PC-9 (cell line): ENCODE data around the gene ENKUR. TPM values are rescaled to one million over a fixed set of nuclear protein-coding genes. Genes with fewer than 3 reads are reported as not detected.

Experiments used
- BruUV-seq: library from RNA; stranded (reverse); fragments of 400-500 nt; replicated peaks from 2 replicates; lab custom pipeline; 2021; lab: Mats Ljungman, UMichigan
- CTCF ChIA-PET: fragments of 300-600 bp; sonication (Branson Sonifier 250); formaldehyde crosslinking; loops from one replicate; lab custom pipeline; 2022; ENCODE audit warnings: antibody characterized with exemption; lab: Charles Lee
- POLR2A ChIA-PET: fragments of 300-600 bp; sonication (Branson Sonifier 250); formaldehyde crosslinking; loops from one replicate; lab custom pipeline; 2022; ENCODE audit warnings: antibody characterized with exemption; ENCODE audit not compliant: unreplicated experiment; lab: Charles Lee
- DNase-seq, 2 experiments: peaks; one replicate each; pipeline versions ENCODE4 v3.0.0 to v3.0.0-alpha.2; 2015 to 2022; ENCODE audit warnings: mixed read lengths in 1 of 2
- H2AFZ ChIP-seq: fragments of 200-600 bp; sonication (generic); 2 replicates; pipeline ENCODE4 v1.8.1; 2017; ENCODE audit warnings: antibody characterized with exemption
- H3F3A ChIP-seq: fragments of 200-600 bp; sonication (generic); 2 replicates; pipeline ENCODE4 v1.8.1; 2017; ENCODE audit warnings: antibody characterized with exemption, mild to moderate bottlenecking, low read depth; ENCODE audit not compliant: insufficient read depth
- H3K27ac ChIP-seq: fragments of 200-600 bp; sonication (generic); 2 replicates; pipeline ENCODE4 v1.6.1; 2016; ENCODE audit warnings: mixed run types
- H3K27me3 ChIP-seq: fragments of 200-600 bp; sonication (generic); 2 replicates; pipeline ENCODE4 v1.6.1; 2016; ENCODE audit warnings: low read depth, mixed run types; ENCODE audit not compliant: insufficient read depth
- H3K36me3 ChIP-seq: fragments of 200-600 bp; sonication (generic); 2 replicates; pipeline ENCODE4 v1.6.1; 2016; ENCODE audit warnings: low read depth, mixed run types
- H3K4me1 ChIP-seq: fragments of 200-600 bp; sonication (generic); replicated peaks from 2 replicates; pipeline ENCODE4 v1.6.1; 2016; ENCODE audit warnings: mixed run types; ENCODE audit not compliant: insufficient read depth
- H3K4me2 ChIP-seq: fragments of 200-600 bp; sonication (generic); 2 replicates; pipeline ENCODE4 v1.6.1; 2017; ENCODE audit warnings: mixed run types
- H3K4me3 ChIP-seq: fragments of 200-600 bp; sonication (generic); 2 replicates; pipeline ENCODE4 v1.6.1; 2016; ENCODE audit warnings: mixed run types
- H3K79me2 ChIP-seq: fragments of 200-600 bp; sonication (generic); 2 replicates; pipeline ENCODE4 v1.6.1; 2017; ENCODE audit warnings: low read depth, mixed run types
- H3K9me2 ChIP-seq: fragments of 200-600 bp; sonication (generic); 2 replicates; pipeline ENCODE4 v1.8.1; 2017; ENCODE audit warnings: mild to moderate bottlenecking; ENCODE audit not compliant: insufficient read depth
- H3K9me3 ChIP-seq: fragments of 200-600 bp; sonication (generic); 2 replicates; pipeline ENCODE4 v1.8.1; 2016; ENCODE audit warnings: low read depth; ENCODE audit not compliant: insufficient read depth
- H4K20me1 ChIP-seq: fragments of 200-600 bp; sonication (generic); 2 replicates; pipeline ENCODE4 v1.8.1; 2017; ENCODE audit not compliant: insufficient read depth
- EZH2 ChIP-seq: fragments of 200-600 bp; sonication (generic); IDR thresholded peaks from 2 replicates; pipeline ENCODE4 v1.8.0; 2017; ENCODE audit warnings: antibody characterized with exemption, low read depth
- intact Hi-C: fragments of 100-400 bp; cut with micrococcal nuclease; formaldehyde crosslinking; loops from one replicate; pipeline ENCODE4 v1.10.0; 2022; ENCODE audit not compliant: unreplicated experiment
- total RNA-seq: library from RNA; stranded (reverse); gene quantifications from 2 replicates; pipeline ENCODE4 v1.2.3, GENCODE V29; 2021
- TF ChIP-seq, protein P1 (sequence below): fragments of 200-600 bp; sonication (generic); conservative IDR thresholded peaks from 2 replicates; pipeline ENCODE4 v1.6.1; 2017; ENCODE audit warnings: mixed run types, antibody characterized with exemption, mild to moderate bottlenecking, moderate library complexity

Gene ENKUR
- total RNA-seq, 1 experiment from 2014 or later: 1.0 TPM

DNA sequence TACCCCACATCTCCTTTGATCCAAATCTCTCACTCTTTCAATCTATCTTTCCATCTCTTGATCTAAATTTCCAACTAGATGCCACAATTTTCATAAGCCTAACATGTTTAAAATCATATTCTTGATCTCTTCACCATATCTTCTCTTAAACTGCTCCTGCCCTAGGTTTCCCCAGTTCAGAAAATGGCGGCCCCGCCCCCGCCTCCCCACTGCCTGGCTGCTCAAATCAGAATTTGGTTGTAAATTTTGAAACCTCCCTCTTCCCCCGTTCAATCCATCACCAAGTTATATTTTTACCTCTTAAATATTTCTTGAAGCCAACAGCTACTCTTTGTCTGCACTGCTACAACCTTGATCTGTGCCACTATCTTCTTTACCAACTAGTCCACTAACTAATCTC is 36.3 kb downstream of the ENKUR start:
- Histone ChIP-seq H3K36me3 (no peaks in the 10 kb centered on the region), H3K27me3 (no peaks in the 10 kb centered on the region), H4K20me1 (no peaks in the 10 kb centered on the region), H2AFZ (no peak overlapping the region), H3F3A (no peaks in the 10 kb centered on the region), H3K27ac (no peak overlapping the region), H3K4me1 (no peaks in the 10 kb centered on the region), H3K4me2 (no peak overlapping the region), H3K9me3 (no peaks in the 10 kb centered on the region), H3K79me2 (no peaks in the 10 kb centered on the region), H3K9me2 (no peaks in the 10 kb centered on the region; the same call in 1 of the 2 replicates), H3K4me3 (no peak overlapping the region)
- TF ChIP-seq EZH2: no peak
- TF ChIP-seq, protein P1, sequence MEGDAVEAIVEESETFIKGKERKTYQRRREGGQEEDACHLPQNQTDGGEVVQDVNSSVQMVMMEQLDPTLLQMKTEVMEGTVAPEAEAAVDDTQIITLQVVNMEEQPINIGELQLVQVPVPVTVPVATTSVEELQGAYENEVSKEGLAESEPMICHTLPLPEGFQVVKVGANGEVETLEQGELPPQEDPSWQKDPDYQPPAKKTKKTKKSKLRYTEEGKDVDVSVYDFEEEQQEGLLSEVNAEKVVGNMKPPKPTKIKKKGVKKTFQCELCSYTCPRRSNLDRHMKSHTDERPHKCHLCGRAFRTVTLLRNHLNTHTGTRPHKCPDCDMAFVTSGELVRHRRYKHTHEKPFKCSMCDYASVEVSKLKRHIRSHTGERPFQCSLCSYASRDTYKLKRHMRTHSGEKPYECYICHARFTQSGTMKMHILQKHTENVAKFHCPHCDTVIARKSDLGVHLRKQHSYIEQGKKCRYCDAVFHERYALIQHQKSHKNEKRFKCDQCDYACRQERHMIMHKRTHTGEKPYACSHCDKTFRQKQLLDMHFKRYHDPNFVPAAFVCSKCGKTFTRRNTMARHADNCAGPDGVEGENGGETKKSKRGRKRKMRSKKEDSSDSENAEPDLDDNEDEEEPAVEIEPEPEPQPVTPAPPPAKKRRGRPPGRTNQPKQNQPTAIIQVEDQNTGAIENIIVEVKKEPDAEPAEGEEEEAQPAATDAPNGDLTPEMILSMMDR: no peak
- BruUV-seq: no TSS peak
- DNase-seq: no peak
- ChIA-PET POLR2A (no interaction called here), CTCF (no interaction called here)
- intact Hi-C loops: no loop called here

DNA sequence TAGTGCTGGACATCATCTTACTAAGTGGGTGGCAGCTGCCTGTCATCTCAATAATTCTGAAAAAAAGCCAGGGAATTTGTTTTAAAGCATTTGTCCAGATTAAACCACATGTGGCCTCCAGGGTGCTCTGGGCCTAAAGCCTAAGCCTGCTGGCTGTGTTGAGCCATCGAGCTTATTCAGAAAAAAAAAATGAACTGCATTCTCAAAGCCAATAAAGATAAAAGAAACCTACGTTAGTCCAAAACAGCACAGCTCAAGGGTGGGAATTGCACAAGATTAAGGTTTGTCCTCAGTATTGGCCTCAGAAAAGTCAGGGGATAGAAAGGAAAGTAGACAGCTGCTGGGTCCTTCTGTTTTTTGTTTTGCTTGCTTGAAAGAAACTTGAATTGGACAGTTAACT is 41.0 kb downstream of the ENKUR start:
- no peak for TF ChIP-seq EZH2
- ChIA-PET CTCF (no interaction called here), POLR2A (no interaction called here)
- intact Hi-C loops: no loop called here
- H3F3A ChIP-seq: no peaks in the 10 kb centered on the region
- H3K27me3 ChIP-seq: no peaks in the 10 kb centered on the region
- H3K4me3 ChIP-seq: no peak overlapping the region
- no peaks in the 10 kb centered on the region for H3K9me3 ChIP-seq
- no peaks in the 10 kb centered on the region for H3K9me2 ChIP-seq
- H2AFZ ChIP-seq: no peak overlapping the region
- BruUV-seq: no TSS peak
- no peak overlapping the region for H3K4me2 ChIP-seq
- no peak overlapping the region for H3K27ac ChIP-seq
- no peaks in the 10 kb centered on the region for H3K36me3 ChIP-seq
- H3K79me2 ChIP-seq: no peaks in the 10 kb centered on the region
- DNase-seq: no peak
- H3K4me1 ChIP-seq: no peaks in the 10 kb centered on the region
- H4K20me1 ChIP-seq: no peaks in the 10 kb centered on the region

DNA sequence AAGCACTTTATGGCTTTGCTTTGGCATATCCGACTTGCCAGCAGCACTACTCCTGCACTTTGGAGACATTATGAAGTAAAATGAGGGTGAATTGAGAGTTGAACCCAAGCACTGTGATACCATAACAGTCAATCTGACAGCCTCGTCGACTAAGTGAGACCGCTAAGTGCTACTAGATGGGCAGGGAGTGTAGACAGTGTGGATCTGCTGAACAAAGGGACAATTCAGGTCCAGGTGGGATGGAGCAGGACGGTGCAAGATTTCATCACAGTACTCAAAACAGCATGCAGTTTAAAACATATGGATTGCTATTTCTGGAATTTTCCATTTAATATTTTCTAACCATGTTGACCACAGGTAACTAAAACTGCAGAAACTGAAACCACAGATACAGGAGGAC is 42.8 kb downstream of the ENKUR start:
- no peak for DNase-seq
- no TSS peak for BruUV-seq
- Histone ChIP-seq H3K9me3 (no peaks in the 10 kb centered on the region), H3K4me1 (no peaks in the 10 kb centered on the region), H3K4me2 (no peak overlapping the region), H3K9me2 (no peaks in the 10 kb centered on the region), H3K4me3 (no peak overlapping the region), H3F3A (no peaks in the 10 kb centered on the region), H3K79me2 (no peaks in the 10 kb centered on the region), H3K27me3 (no peaks in the 10 kb centered on the region), H3K27ac (no peak overlapping the region), H3K36me3 (no peaks in the 10 kb centered on the region), H4K20me1 (no peaks in the 10 kb centered on the region), H2AFZ (no peak overlapping the region)
- CTCF ChIA-PET: no interaction called here
- intact Hi-C loops: no loop called here
- POLR2A ChIA-PET: no interaction called here
- no peak for TF ChIP-seq EZH2
- TF ChIP-seq, protein P1: no peak

DNA sequence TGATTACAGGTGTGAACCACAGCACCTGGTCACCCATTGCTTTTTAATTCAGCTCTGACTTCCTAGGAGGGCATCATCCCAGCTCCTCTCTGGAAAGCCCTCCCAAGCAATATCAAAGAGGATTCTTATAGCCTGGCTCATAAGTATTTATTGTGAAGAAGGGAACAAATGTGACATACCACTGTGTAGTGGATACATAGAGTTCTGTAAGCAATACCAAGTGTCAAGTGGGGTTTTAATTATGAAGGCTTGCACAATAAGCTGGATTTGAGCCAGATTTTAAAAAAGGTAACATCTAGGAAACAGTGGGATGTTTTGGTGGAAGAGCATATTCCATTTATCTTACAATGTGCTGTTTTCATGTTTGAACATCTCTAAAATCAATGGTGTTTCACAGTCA is 44.6 kb downstream of the ENKUR start:
- ChIA-PET CTCF (interaction anchor here (0.6 kb wide), 1 partner anchor 361 kb away, joined by 3 read pairs; no protein-coding TSS in a partner anchor), POLR2A (no interaction called here)
- Histone ChIP-seq H3K9me3 (no peaks in the 10 kb centered on the region), H4K20me1 (no peaks in the 10 kb centered on the region), H2AFZ (no peak overlapping the region), H3F3A (no peaks in the 10 kb centered on the region), H3K9me2 (no peaks in the 10 kb centered on the region), H3K4me1 (no peaks in the 10 kb centered on the region), H3K27me3 (no peaks in the 10 kb centered on the region), H3K36me3 (no peaks in the 10 kb centered on the region), H3K4me2 (no peak overlapping the region), H3K4me3 (no peak overlapping the region), H3K79me2 (no peaks in the 10 kb centered on the region), H3K27ac (no peak overlapping the region)
- BruUV-seq: no TSS peak
- TF ChIP-seq, protein P1: no peak
- TF ChIP-seq EZH2: no peak
- intact Hi-C loops: no loop called here
- DNase-seq: no peak
